ENCODE measurements around the gene BANF2.

DNA sequence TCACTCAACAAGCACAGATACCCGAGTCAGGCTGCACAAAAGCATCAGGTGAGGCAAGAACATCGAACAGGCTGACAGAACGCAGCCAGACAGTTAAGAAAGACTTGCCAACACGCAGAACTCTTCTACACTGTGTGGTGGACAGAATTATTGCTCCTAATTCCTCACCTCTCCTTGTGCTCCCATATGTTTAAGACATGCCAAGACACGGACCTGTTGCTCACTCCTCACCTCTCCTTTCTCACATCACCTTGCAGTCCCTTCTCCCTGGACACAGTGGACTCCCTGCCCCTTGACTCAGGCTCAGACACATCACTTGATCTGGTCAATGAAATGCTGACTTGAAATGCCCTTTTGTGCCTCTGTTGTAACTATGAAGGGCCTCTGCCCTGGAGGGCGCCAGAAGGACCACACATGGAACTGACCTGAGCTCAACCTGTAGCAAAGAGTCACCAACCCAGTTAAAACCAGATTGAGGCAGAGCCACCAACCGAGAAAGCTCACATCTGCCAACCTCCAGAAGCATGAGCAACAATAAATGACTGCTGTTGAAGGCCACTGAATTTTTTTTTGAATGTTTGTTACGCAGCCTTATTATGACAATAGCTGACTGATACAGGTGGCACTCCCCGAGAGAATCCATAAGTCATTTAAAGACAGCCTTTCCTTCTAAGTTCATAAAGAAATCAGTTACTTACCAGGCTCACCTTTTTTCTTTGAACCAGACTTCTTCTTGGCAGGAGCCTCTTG, 41.7 kb upstream of the BANF2 start:
- TF ChIP-seq, protein P1, sequence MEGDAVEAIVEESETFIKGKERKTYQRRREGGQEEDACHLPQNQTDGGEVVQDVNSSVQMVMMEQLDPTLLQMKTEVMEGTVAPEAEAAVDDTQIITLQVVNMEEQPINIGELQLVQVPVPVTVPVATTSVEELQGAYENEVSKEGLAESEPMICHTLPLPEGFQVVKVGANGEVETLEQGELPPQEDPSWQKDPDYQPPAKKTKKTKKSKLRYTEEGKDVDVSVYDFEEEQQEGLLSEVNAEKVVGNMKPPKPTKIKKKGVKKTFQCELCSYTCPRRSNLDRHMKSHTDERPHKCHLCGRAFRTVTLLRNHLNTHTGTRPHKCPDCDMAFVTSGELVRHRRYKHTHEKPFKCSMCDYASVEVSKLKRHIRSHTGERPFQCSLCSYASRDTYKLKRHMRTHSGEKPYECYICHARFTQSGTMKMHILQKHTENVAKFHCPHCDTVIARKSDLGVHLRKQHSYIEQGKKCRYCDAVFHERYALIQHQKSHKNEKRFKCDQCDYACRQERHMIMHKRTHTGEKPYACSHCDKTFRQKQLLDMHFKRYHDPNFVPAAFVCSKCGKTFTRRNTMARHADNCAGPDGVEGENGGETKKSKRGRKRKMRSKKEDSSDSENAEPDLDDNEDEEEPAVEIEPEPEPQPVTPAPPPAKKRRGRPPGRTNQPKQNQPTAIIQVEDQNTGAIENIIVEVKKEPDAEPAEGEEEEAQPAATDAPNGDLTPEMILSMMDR (IDR thresholded peaks at IDR 0.05 in 2 of 3, conservative IDR thresholded peaks at IDR 0.05 in 1 of 3; ENCODE audit: control insufficient read depth in 2 of 3, extremely low read depth in 1 of 3, insufficient read depth in 1 of 3, low read depth in 3 of 3, low read length in 3 of 3), result no peak
- no peak for TF ChIP-seq POLR2AphosphoS5 (IDR thresholded peaks at IDR 0.05; ENCODE audit: low read length)
- no peak for TF ChIP-seq POLR2A (IDR thresholded peaks at IDR 0.05; ENCODE audit: low read depth, low read length)
- TF ChIP-seq, protein P2, sequence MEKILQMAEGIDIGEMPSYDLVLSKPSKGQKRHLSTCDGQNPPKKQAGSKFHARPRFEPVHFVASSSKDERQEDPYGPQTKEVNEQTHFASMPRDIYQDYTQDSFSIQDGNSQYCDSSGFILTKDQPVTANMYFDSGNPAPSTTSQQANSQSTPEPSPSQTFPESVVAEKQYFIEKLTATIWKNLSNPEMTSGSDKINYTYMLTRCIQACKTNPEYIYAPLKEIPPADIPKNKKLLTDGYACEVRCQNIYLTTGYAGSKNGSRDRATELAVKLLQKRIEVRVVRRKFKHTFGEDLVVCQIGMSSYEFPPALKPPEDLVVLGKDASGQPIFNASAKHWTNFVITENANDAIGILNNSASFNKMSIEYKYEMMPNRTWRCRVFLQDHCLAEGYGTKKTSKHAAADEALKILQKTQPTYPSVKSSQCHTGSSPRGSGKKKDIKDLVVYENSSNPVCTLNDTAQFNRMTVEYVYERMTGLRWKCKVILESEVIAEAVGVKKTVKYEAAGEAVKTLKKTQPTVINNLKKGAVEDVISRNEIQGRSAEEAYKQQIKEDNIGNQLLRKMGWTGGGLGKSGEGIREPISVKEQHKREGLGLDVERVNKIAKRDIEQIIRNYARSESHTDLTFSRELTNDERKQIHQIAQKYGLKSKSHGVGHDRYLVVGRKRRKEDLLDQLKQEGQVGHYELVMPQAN (conservative IDR thresholded peaks at IDR 0.05), result no peak
- no peak for TF ChIP-seq FOS (IDR thresholded peaks at IDR 0.05; ENCODE audit: borderline replicate concordance, extremely low read depth, insufficient read length)
- no peak for TF ChIP-seq RB1 (IDR thresholded peaks at IDR 0.05; ENCODE audit: borderline replicate concordance)
- TF ChIP-seq EZH2 (IDR thresholded peaks at IDR 0.05; ENCODE audit: borderline replicate concordance, control insufficient read depth, low read depth, low read length), result no peak
- no peak for TF ChIP-seq NFXL1 (IDR thresholded peaks at IDR 0.05; ENCODE audit: borderline replicate concordance)
- TF ChIP-seq HCFC1 (IDR thresholded peaks at IDR 0.05; ENCODE audit: low read length), result no peak
- TF ChIP-seq RAD21 (IDR thresholded peaks at IDR 0.05; ENCODE audit: insufficient read depth, low read depth, low read length), result no peak
- no peak for TF ChIP-seq ZNF274 (IDR thresholded peaks at IDR 0.05; ENCODE audit: insufficient read depth, insufficient read length)
- no peak for TF ChIP-seq JUNB (IDR thresholded peaks at IDR 0.05)
